Naive thymus-derived CD4-positive, alpha-beta T cell (primary cell): ENCODE measurements around the gene LRGUK. TPM values are rescaled to one million over a fixed set of nuclear protein-coding genes. Genes with fewer than 3 reads are reported as not detected.

ENCODE experiments used
- ATAC-seq: fragments of 150-1000 bp; cut with Tn5 transposase; 2 replicates; pipeline ENCODE4 v1.10.0; 2021; ENCODE audit warnings: mild to moderate bottlenecking, moderate library complexity
- CTCF ChIA-PET: fragments of 350-600 bp; sonication (Branson Sonifier 250); formaldehyde crosslinking; loops from one replicate; lab custom pipeline; 2021; ENCODE audit warnings: antibody characterized with exemption; lab: Charles Lee
- POLR2A ChIA-PET: fragments of 350-600 bp; sonication (Branson Sonifier 250); formaldehyde crosslinking; loops from one replicate; lab custom pipeline; 2021; ENCODE audit warnings: antibody characterized with exemption, inconsistent platforms; lab: Charles Lee
- DNase-seq, 9 donors: peaks; one replicate each; pipeline versions ENCODE4 v3.0.0 to v3.0.0-alpha.2; 2020 to 2022; ENCODE audit warnings: mixed read lengths in 1 of 9
- H3K27ac ChIP-seq: one replicate; pipeline ENCODE4 v1.7.0; 2013; ENCODE audit warnings: mild to moderate bottlenecking, low read depth, low read length, moderate library complexity
- H3K27me3 ChIP-seq, 2 donors: one replicate each; pipeline ENCODE4 v1.7.0; 2013; ENCODE audit warnings: low read length in 2 of 2, mild to moderate bottlenecking in 2 of 2, moderate library complexity in 2 of 2; ENCODE audit not compliant: control insufficient read depth in 2 of 2, insufficient read depth in 2 of 2
- H3K36me3 ChIP-seq, 3 experiments: 1 replicate in 2 of 3; 2 replicates in 1 of 3; pipeline ENCODE4 v1.7.0; 2013; ENCODE audit warnings: low read length in 3 of 3, mild to moderate bottlenecking in 3 of 3, moderate library complexity in 1 of 3; ENCODE audit not compliant: insufficient read depth in 3 of 3, control insufficient read depth in 2 of 3
- H3K4me1 ChIP-seq, 2 donors: one replicate each; pipeline ENCODE4 v1.7.0; 2013; ENCODE audit warnings: low read length in 2 of 2, mild to moderate bottlenecking in 2 of 2, moderate library complexity in 1 of 2; ENCODE audit not compliant: control insufficient read depth in 2 of 2, insufficient read depth in 2 of 2
- H3K4me3 ChIP-seq: 2 replicates; pipeline ENCODE4 v1.7.0; 2013; ENCODE audit warnings: mild to moderate bottlenecking, low read length
- H3K9me3 ChIP-seq, 3 experiments: 1 replicate in 2 of 3; 2 replicates in 1 of 3; pipeline ENCODE4 v1.7.0; 2013; ENCODE audit warnings: low read length in 3 of 3; ENCODE audit not compliant: control insufficient read depth in 2 of 3
- H3K27ac Mint-ChIP-seq, 9 donors: one replicate each; pipeline ENCODE4 v1.8.0; 2020 to 2022; ENCODE audit warnings: mixed read lengths in 9 of 9, mild to moderate bottlenecking in 8 of 9, moderate library complexity in 5 of 9, inconsistent platforms in 2 of 9
- H3K27me3 Mint-ChIP-seq, 5 donors: one replicate each; pipeline ENCODE4 v1.8.0; 2021 to 2022; ENCODE audit warnings: mixed read lengths in 5 of 5, mild to moderate bottlenecking in 1 of 5
- H3K36me3 Mint-ChIP-seq, 5 donors: one replicate each; pipeline ENCODE4 v1.8.0; 2020 to 2022; ENCODE audit warnings: mixed read lengths in 5 of 5, mild to moderate bottlenecking in 3 of 5, inconsistent platforms in 1 of 5
- H3K4me1 Mint-ChIP-seq, 7 donors: one replicate each; pipeline ENCODE4 v1.8.0; 2020 to 2022; ENCODE audit warnings: mixed read lengths in 7 of 7, mild to moderate bottlenecking in 3 of 7, inconsistent platforms in 1 of 7
- H3K4me3 Mint-ChIP-seq, 10 donors: one replicate each; pipeline ENCODE4 v1.8.0; 2020 to 2022; ENCODE audit warnings: mild to moderate bottlenecking in 10 of 10, mixed read lengths in 10 of 10, moderate library complexity in 6 of 10, inconsistent platforms in 2 of 10
- H3K9me3 Mint-ChIP-seq, 11 donors: one replicate each; pipeline ENCODE4 v1.8.0; 2020 to 2022; ENCODE audit warnings: mixed read lengths in 11 of 11, mild to moderate bottlenecking in 4 of 11, inconsistent platforms in 1 of 11, moderate library complexity in 1 of 11
- intact Hi-C, 2 donors: fragments of 100-400 bp; cut with micrococcal nuclease; formaldehyde crosslinking; loops; one replicate each; pipeline ENCODE4 v1.15.1; 2023
- polyA plus RNA-seq, 2 donors: library from polyadenylated mRNA; unstranded; fragments of 300-500 nt; fragmentation: Illumina TruSeq; gene quantifications; one replicate each; pipeline ENCODE4 v1.2.3, GENCODE V29; 2021
- total RNA-seq, 6 experiments: library from RNA in 5 of 6; stranded (reverse) in 5 of 6; gene quantifications; 1 replicate in 5 of 6; 2 replicates in 1 of 6; pipeline ENCODE4 v1.2.3 and lab custom pipeline; 2021 to 2026

The LRGUK gene
- total and polyA plus RNA-seq, 7 experiments from 2014 or later: 0.22 to 1.0 (median 0.39) TPM; not detected in 1

- Mint-ChIP-seq H3K4me1 (peaks cover 0 to 9% (median 0%) of the 10 kb centered on the region in 7 donors), H3K9me3 (no peaks in the 10 kb centered on the region), H3K27me3 (peaks cover 5 to 30% (median 12%) of the 10 kb centered on the region in 5 donors), H3K36me3 (no peaks in the 10 kb centered on the region), H3K4me3 (no peak overlapping the region), H3K27ac (no peak overlapping the region)
- CTCF ChIA-PET: no interaction called here
- ATAC-seq (no peak), DNase-seq (no peak)
- Histone ChIP-seq H3K36me3 (no peaks in the 10 kb centered on the region), H3K4me1 (no peaks in the 10 kb centered on the region), H3K27me3 (no peaks in the 10 kb centered on the region), H3K9me3 (no peaks in the 10 kb centered on the region), H3K27ac (no peak overlapping the region), H3K4me3 (no peak overlapping the region)
- intact Hi-C loops: no loop called here
- POLR2A ChIA-PET: no interaction called here
Measured at GRCh38 chr7:134155871-134156270, 28.7 kb downstream of the LRGUK start.

- Histone ChIP-seq H3K4me1 (no peaks in the 10 kb centered on the region), H3K4me3 (no peak overlapping the region), H3K9me3 (no peaks in the 10 kb centered on the region), H3K36me3 (no peaks in the 10 kb centered on the region), H3K27ac (no peak overlapping the region), H3K27me3 (no peaks in the 10 kb centered on the region)
- peaks cover 0 to 2% (median 0%) of the 10 kb centered on the region in 11 donors for H3K9me3 Mint-ChIP-seq
- H3K4me3 Mint-ChIP-seq: no peak overlapping the region
- no peak overlapping the region for H3K27ac Mint-ChIP-seq
- peaks cover 0 to 9% (median 0%) of the 10 kb centered on the region in 5 donors for H3K27me3 Mint-ChIP-seq
- intact Hi-C loops: no loop called here
- DNase-seq: no peak
- ChIA-PET POLR2A (no interaction called here), CTCF (no interaction called here)
- no peaks in the 10 kb centered on the region for H3K36me3 Mint-ChIP-seq
- H3K4me1 Mint-ChIP-seq: no peaks in the 10 kb centered on the region
- no peak for ATAC-seq
Measured at GRCh38 chr7:134165252-134165651, 38.1 kb downstream of the LRGUK start.

- no peak overlapping the region for H3K4me3 Mint-ChIP-seq
- POLR2A ChIA-PET: no interaction called here
Measured at GRCh38 chr7:134167250-134167649, 40.1 kb downstream of the LRGUK start.

GRCh38 chr7:134167841-134168240 is 40.7 kb downstream of the LRGUK start:
- intact Hi-C loops: no loop called here
- H3K36me3 ChIP-seq: no peaks in the 10 kb centered on the region
- no peaks in the 10 kb centered on the region for H3K27me3 ChIP-seq
- no peaks in the 10 kb centered on the region for H3K9me3 ChIP-seq
- CTCF ChIA-PET: no interaction called here
- no peak for DNase-seq
- Mint-ChIP-seq H3K4me3 (no peak overlapping the region), H3K4me1 (no peaks in the 10 kb centered on the region), H3K36me3 (no peaks in the 10 kb centered on the region), H3K27ac (no peak overlapping the region), H3K9me3 (peaks cover 0 to 2% (median 0%) of the 10 kb centered on the region in 11 donors), H3K27me3 (peaks cover 0 to 9% (median 4%) of the 10 kb centered on the region in 5 donors)
- H3K4me3 ChIP-seq: no peak overlapping the region
- POLR2A ChIA-PET: no interaction called here
- ATAC-seq: no peak
- H3K27ac ChIP-seq: no peak overlapping the region
- no peaks in the 10 kb centered on the region for H3K4me1 ChIP-seq

More at GRCh38 chr7:134167250-134167649, 40.1 kb downstream of the LRGUK start:
- Histone ChIP-seq H3K36me3 (no peaks in the 10 kb centered on the region), H3K27ac (no peak overlapping the region), H3K27me3 (no peaks in the 10 kb centered on the region), H3K4me1 (no peaks in the 10 kb centered on the region), H3K4me3 (no peak overlapping the region), H3K9me3 (no peaks in the 10 kb centered on the region)
- Mint-ChIP-seq H3K27me3 (peaks cover 0 to 9% (median 4%) of the 10 kb centered on the region in 5 donors), H3K4me1 (no peaks in the 10 kb centered on the region), H3K36me3 (no peaks in the 10 kb centered on the region), H3K27ac (no peak overlapping the region), H3K9me3 (peaks cover 0 to 2% (median 0%) of the 10 kb centered on the region in 11 donors)
- intact Hi-C loops: no loop called here
- ATAC-seq (no peak), DNase-seq (no peak)
- CTCF ChIA-PET: no interaction called here

- H3K27me3 Mint-ChIP-seq: peaks cover 0 to 9% (median 0%) of the 10 kb centered on the region in 5 donors
- Histone ChIP-seq H3K27me3 (no peaks in the 10 kb centered on the region), H3K9me3 (no peaks in the 10 kb centered on the region), H3K36me3 (no peaks in the 10 kb centered on the region), H3K4me3 (no peak overlapping the region), H3K27ac (no peak overlapping the region), H3K4me1 (no peaks in the 10 kb centered on the region)
- DNase-seq (no peak), ATAC-seq (peak; percentile 90)
- H3K4me1 Mint-ChIP-seq: peaks cover 0 to 7% (median 0%) of the 10 kb centered on the region in 7 donors
- no peaks in the 10 kb centered on the region for H3K36me3 Mint-ChIP-seq
- POLR2A ChIA-PET: no interaction called here
- no peak overlapping the region for H3K4me3 Mint-ChIP-seq
- intact Hi-C loops: no loop called here
- peaks cover 0 to 2% (median 0%) of the 10 kb centered on the region in 11 donors for H3K9me3 Mint-ChIP-seq
- H3K27ac Mint-ChIP-seq: no peak overlapping the region
- CTCF ChIA-PET: no interaction called here
Measured at GRCh38 chr7:134174795-134175261, 47.7 kb downstream of the LRGUK start.

- Mint-ChIP-seq H3K4me3 (no peak overlapping the region), H3K36me3 (no peaks in the 10 kb centered on the region), H3K27me3 (peaks cover 0 to 9% (median 0%) of the 10 kb centered on the region in 5 donors), H3K27ac (no peak overlapping the region), H3K9me3 (peaks cover 0 to 2% (median 0%) of the 10 kb centered on the region in 11 donors), H3K4me1 (peaks cover 0 to 7% (median 0%) of the 10 kb centered on the region in 7 donors)
- no peaks in the 10 kb centered on the region for H3K4me1 ChIP-seq
- H3K27ac ChIP-seq: no peak overlapping the region
- H3K27me3 ChIP-seq: no peaks in the 10 kb centered on the region
- ChIA-PET POLR2A (no interaction called here), CTCF (no interaction called here)
- H3K36me3 ChIP-seq: no peaks in the 10 kb centered on the region
- no peak overlapping the region for H3K4me3 ChIP-seq
- ATAC-seq (no peak), DNase-seq (no peak)
- H3K9me3 ChIP-seq: no peaks in the 10 kb centered on the region
- intact Hi-C loops: no loop called here
Measured at GRCh38 chr7:134175334-134176036, 48.3 kb downstream of the LRGUK start.

- Mint-ChIP-seq H3K9me3 (peaks cover 0 to 2% (median 0%) of the 10 kb centered on the region in 11 donors), H3K36me3 (no peaks in the 10 kb centered on the region), H3K4me3 (no peak overlapping the region), H3K4me1 (peaks cover 0 to 7% (median 0%) of the 10 kb centered on the region in 7 donors), H3K27ac (no peak overlapping the region), H3K27me3 (peaks cover 0 to 6% (median 0%) of the 10 kb centered on the region in 5 donors)
- Histone ChIP-seq H3K36me3 (no peaks in the 10 kb centered on the region), H3K9me3 (no peaks in the 10 kb centered on the region), H3K4me1 (no peaks in the 10 kb centered on the region), H3K4me3 (no peak overlapping the region), H3K27me3 (no peaks in the 10 kb centered on the region), H3K27ac (no peak overlapping the region)
- ATAC-seq: no peak
- intact Hi-C loops: no loop called here
- DNase-seq: no peak
- ChIA-PET CTCF (no interaction called here), POLR2A (no interaction called here)
Measured at GRCh38 chr7:134176037-134176350, 48.9 kb downstream of the LRGUK start.
